GM18520 (cell line): ENCODE data around the gene SLC45A3.

Experiments
- ATAC-seq: cut with Tn5 transposase; IDR thresholded peaks from one replicate; pipeline ENCODE4 v1.9.1; 2021; ENCODE audit not compliant: unreplicated experiment

Gene SLC45A3

GRCh38 chr1:205610901-205611466 lies 69.3 kb downstream of the SLC45A3 start:
- ATAC-seq: no peak

GRCh38 chr1:205610036-205610435 lies 70.3 kb downstream of the SLC45A3 start:
- ATAC-seq: no peak
